ENCODE data around the gene ASTN2.

- no peak for TF ChIP-seq SIN3A (IDR thresholded peaks at IDR 0.05; ENCODE audit: borderline replicate concordance, insufficient read depth, low read length)
- no peak for TF ChIP-seq TAF1 (IDR thresholded peaks at IDR 0.05; ENCODE audit: borderline replicate concordance, insufficient read depth, low read length)
- TF ChIP-seq REST (IDR thresholded peaks at IDR 0.05; ENCODE audit: insufficient read depth in 1 of 2, low read depth in 2 of 2, low read length in 2 of 2): no peak
- no peak for TF ChIP-seq POLR2AphosphoS5 (IDR thresholded peaks at IDR 0.05; ENCODE audit: low read depth, low read length)
Measured at GRCh38 chr9:116895961-116896360, 518.9 kb downstream of the ASTN2 start.

Data from PFSK-1 (cell line).